Measurements from ENCODE around the gene COPS3.

Gene COPS3

DNA sequence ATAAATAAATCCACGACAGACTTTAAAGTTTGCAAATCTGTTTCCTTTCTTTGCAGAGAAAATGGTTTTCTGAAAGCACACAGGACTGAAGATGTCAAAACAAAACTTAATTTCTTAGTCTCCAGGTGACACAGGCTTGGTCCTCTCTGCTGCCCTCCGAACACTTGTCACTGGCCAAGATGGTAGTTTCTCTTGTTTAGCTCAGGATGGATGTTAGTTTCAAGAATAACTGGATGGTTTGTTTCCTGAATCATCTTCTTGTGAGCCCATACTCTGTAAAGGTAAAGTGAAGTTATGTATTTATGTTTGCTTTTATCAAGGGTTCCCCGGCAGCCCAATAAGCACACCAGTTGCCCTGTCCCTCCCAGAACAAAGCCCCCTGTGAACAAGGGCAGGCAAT lies 34.2 kb downstream of the COPS3 start:
- no peak for DNase-seq (ENCODE audit: low read depth in 2 of 3, low spot score in 2 of 3)

DNA sequence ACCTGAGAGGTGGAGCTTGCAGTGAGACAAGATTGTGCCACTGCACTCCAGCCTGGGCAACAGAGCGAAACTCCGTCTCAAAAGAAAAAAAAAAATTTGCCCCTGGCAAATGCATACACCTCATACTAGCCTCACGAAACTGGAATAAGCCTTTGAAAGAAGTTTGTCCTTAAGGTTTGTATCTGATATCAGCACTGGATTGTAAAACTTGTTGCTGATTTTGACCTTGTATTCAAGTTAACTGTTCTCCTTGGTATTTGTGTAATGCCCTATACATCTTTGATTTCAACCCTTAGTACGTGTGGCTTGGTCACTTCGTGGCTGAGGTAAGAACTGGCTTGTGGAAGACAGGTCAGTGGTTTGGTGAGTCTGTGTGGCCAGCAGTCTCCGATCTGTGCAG lies 37.9 kb downstream of the COPS3 start:
- no peak for DNase-seq (ENCODE audit: low read depth in 2 of 3, low spot score in 2 of 3)

- DNase-seq (ENCODE audit: low read depth in 2 of 3, low spot score in 2 of 3) = no peak
Observed at GRCh38 chr17:17242246-17242645, 38.8 kb downstream of the COPS3 start.

DNA sequence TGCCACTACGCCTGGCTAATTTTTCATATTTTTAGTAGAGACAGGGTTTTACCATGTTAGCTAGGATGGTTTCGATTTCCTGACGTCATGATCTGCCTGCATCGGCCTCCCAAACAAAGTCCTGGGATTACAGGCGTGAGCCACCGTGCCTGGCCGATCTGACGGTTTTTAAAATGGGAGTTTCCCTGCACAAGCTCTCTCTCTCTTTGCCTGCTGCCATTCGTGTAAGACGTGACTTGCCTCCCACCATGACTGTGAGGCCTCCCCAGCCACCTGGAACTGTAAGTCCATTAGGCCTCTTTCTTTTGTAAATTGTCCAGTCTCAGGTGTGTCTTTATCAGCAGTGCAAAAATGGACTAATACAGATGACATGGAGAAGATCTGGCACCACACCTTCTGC lies 39.4 kb downstream of the COPS3 start:
- DNase-seq (ENCODE audit: low read depth in 2 of 3, low spot score in 2 of 3) = no peak

DNA sequence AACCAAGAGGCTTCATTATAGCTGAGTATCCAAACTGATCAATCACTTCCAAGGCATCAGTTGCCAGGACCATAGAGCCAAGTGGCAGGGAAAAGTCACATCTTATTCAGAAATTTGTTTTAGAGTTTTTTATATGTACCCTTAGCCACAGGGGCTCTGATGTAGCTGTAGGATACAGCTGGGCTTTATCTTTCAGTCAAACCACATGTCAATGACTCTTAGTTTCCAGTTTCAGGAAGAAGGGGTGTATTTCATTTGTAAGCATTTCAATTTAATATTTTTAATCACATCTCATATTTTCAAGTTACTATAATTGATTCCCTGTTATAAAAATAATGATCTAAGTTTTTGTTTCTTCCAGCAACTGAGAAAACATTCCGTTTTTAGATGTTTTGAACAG lies 41.2 kb downstream of the COPS3 start:
- DNase-seq (ENCODE audit: low read depth in 2 of 3, low spot score in 2 of 3) = no peak

DNA sequence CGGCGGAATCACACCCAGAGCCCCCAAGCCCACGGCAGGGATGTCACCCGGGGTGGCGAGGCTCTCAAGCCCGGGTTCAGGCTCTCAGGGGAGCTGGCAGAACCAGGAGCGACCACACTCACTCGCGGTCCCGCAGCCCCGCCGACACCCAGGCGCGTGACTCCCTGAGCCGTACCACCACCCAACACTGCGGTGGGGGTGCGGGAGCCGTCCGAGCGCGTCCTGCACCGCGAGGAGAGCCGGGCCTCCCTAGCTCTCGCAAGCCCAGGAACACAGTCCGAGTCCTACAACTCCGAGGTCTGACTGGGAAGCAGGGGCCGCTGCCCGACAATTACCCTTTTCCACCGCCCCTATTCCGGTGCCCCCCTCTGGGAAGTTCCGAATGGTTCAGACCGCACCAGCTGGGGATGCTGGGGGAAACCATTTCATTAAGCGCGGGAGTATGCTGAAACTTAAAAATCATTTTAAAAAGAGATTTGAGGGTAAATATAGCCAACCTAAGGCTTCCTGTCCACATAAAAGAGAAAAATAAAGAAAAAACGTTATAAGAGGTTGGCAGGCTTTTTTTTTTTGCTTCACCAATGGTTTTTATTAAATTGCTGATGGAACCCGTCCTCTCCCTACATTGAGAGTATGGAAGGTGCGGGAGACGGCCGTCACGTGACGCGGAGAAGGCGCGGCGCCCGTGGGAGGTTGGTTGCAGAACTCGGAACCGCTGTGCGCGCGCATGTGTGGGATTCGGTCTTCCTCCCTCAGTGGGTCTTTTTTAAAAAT lies 43.8 kb downstream of the COPS3 start, which contains the start of gene FLCN:
Gene FLCN (minus strand): TSS at position 143 of the 774 bp plus-strand sequence. CDS start 9,031 bp downstream, outside the sequence.
- DNase-seq (ENCODE audit: low read depth in 2 of 3, low spot score in 2 of 3) = peak; percentile 67 to 80 (median 68)

- DNase-seq (ENCODE audit: low read depth in 2 of 3, low spot score in 2 of 3) = no peak
Observed at GRCh38 chr17:17236295-17237025, 44.6 kb downstream of the COPS3 start.

DNA sequence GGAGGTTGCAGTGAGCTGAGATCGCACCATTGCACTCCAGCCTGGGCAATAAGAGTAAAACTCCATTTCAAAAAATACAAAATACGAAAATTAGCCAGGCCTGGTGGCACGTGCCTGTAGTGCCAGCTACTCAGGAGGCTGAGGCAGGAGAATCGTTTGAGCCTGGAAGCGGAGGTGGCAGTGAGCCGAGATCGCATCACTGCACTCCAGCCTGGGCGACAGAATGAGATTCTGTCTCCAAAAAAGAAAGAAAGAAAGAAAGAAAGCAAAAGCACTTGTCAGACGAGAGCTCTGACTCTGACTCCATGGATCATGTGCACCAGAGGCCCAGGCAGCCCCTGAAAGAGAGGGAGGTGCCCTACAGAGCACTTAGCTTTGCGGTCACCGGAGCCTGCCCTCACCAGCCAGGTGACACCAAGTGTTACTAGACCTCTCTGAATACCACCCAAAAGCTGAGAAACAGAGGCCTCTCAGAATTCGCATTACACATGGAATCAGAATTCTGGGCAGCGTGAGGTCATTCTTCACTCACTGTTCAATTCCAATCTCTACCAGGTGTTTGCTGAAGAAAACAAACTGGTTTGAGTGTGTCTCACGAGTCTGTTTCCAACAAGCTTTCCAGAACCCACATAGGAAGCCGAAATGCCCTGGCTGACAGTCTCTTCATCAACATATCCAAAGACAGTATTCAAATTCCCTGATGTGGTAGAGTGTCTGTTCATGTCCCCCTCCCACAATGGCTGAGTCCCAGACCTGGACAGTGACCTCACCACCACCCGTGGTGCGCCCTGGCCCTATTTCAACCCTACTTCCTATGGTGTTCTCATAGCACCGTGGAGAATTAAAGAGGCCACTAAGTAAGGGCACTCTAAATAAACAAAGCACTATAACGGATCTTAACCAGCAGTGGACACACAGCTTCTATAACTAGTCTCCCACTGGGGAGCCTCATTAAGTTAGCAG lies 45.6 kb downstream of the COPS3 start:
- no peak for DNase-seq (ENCODE audit: low read depth in 2 of 3, low spot score in 2 of 3)

DNA sequence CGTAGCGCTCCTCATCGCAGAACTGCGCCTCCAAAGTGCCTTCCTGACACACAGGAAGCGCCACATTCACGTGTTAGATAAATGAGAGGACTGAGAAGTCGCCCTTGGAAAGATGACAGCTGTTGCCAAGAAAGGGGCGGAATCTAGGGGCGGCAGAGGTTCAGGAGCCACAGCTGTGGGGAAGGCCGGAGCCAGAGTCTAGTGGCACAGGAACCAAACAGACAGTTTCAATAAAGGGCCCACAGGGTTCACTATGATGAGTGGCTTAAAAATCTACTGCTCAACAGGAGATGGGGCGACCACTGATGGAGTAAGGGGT lies 48.8 kb downstream of the COPS3 start:
- no peak for DNase-seq (ENCODE audit: low read depth in 2 of 3, low spot score in 2 of 3)

DNA sequence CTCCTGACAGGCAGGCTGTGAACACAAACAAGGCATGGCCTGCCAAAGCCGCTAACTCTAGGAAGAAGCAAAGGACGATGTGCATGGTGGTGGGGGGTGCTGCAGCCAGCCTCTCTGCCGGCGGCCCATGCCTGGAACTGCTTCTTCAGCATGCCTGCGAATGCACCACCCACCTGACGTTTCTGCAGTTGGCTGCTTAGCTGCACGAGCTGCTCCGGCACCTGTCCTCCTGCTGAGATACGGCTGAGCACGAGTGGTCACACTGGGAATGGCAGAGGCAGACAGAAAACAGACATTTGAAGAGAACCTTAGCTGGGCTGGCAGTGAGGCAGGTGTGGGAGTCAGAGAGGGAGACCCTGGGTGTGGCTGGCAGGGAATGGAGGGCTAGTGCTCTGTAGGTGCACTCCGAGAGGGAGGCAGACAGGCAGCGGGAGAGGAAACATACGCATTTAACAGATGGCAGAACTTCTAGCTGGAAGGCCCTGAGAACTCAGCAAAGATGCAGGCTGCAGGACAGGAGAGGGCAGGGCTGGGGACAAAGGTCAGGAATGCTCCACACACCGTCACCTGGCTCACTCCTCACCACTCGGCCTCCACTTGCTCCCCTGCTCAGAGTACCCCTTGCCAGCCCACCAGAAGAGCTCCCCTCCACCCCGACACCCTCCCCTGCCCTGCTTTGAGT lies 49.3 kb downstream of the COPS3 start:
- DNase-seq (ENCODE audit: low read depth in 2 of 3, low spot score in 2 of 3) = no peak

DNA sequence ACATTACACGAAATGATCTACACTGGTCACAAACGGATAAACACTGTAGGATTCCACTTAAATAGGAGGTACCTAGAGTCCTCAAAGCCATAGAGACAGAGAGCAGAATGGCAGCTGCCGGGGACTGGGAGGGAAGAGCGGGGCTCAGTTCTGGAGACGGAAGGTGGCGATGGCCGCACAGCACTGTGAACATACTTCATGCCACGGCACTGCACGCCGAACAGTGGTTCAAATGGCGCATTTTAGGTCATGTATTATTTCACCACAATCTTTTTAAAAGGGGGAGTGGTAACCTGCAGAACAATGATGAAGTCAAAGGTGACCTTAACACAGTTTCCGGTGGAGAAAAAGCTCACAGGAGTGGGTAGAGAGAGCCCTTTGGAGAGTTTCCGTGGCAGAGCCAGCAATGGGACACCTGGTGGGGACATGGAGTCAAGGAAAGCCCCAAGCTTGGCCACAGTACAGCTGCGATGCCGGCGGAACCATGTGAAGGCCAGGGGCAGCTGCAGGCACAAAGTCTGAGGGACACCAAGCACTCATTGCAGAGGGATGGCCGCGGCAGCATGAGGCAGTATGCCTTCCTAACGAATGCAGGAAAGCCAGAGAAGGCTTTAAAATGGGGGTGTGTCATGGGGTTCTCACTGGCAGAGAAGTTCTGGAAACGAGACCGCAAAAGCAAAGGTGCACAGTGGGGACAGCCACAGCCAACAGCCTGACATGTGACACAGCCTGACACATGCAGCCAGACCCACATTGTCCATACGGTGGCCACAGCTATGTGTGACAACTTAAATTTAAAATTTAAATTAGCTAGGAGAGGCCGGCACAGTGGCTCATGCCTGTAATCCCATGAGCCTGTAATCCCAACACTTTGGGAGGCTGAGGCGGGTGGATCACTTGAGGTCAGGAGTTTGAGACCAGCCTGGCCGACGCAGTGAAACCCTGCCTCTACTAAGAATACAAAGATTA lies 51.3 kb downstream of the COPS3 start:
- no peak for DNase-seq (ENCODE audit: low read depth in 2 of 3, low spot score in 2 of 3)

DNA sequence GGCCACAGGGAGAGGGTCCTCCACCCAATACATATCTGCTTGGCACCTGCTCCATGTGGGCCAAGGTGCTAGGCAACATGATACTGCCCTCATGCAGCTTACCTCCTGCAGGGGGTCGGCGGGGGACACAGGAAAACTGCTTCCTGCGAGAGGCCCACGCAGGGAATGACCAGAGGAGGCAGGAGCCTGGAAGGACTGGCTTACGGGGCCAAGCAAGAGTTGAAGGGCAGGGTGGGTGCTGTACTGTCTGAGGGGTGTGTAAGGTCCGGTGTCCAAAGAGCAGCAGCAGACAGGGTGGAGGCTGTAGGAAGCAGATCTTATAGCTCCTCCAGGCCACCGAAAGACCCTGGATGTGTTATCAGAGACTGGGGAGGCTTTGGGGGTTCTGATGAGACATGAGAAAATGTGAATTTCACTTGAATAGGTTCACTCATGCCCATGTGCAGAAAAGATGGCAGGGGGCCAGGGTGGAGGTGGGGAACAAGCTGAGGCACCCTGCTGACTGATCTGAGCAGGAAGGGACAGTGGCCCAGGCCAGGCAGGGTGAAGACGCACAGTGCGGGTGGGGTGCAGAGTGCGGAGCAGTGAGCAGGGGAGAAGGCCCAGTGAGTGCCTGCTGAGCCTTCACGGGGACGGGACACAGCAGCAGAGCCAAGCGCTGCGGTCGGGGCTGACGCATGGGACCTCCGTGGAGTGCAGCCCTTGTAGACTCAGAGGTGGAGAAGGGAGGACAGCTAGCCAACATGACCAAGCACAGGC lies 52.3 kb downstream of the COPS3 start:
- no peak for DNase-seq (ENCODE audit: low read depth in 2 of 3, low spot score in 2 of 3)

GRCh38 chr17:17227608-17228520 lies 53.2 kb downstream of the COPS3 start:
- no peak for DNase-seq (ENCODE audit: low read depth in 2 of 3, low spot score in 2 of 3)

DNA sequence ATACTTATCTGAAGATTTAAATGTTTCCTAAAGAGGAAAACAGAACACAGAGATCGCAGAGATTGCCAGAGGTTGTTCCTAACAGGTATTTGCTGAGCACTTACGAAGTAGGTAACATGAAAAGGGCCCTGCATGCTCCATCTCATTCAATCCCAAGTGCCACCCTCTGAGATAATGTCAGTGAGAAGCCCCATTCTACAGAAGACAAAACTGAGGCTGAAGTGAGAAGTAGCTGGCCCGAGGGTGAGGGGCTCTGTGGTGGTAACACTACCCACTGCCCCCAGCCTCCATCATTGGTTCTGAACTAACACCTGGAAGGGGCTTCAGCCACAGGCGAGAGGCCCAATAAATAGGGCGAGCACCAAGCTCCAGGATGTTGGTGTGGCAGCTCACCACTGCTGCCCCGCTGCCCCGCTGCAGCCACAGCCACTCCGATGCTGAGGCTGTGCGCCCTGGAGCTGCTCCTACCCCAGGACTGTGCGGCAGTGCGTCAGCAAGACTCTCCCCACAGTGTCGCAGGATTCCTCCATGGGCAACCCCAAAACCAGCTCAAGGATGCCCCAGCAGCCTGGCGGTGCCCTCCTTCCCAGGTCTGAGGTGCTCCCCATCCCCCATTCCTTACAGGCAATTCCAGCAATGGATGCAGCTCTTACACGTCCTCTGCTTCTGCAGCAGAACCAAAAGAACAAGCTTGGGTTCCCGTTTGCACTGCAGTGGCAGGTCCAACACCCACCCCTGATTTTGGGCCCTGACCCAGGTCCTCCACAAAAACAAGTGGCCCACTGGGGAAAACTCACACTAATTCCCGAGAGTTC lies 54.4 kb downstream of the COPS3 start:
- DNase-seq (ENCODE audit: low read depth in 2 of 3, low spot score in 2 of 3) = no peak

GRCh38 chr17:17225901-17226300 lies 55.1 kb downstream of the COPS3 start:
- DNase-seq (ENCODE audit: low read depth in 2 of 3, low spot score in 2 of 3) = no peak

GRCh38 chr17:17224137-17224536 lies 56.9 kb downstream of the COPS3 start:
- no peak for DNase-seq (ENCODE audit: low read depth in 2 of 3, low spot score in 2 of 3)

GRCh38 chr17:17223736-17224135 lies 57.3 kb downstream of the COPS3 start:
- DNase-seq (ENCODE audit: low read depth in 2 of 3, low spot score in 2 of 3) = no peak
